ENCODE data around the gene TAS1R3. TPM values are rescaled to one million over a fixed set of nuclear protein-coding genes. Genes with fewer than 3 reads are reported as not detected.
A peak's percentile ranks its signal among the peaks of the same experiment; 100 is the strongest.

The TAS1R3 gene
- total RNA-seq, 4 donors from 2014 or later, result 0.21 to 1.2 (median 0.63) TPM

DNA sequence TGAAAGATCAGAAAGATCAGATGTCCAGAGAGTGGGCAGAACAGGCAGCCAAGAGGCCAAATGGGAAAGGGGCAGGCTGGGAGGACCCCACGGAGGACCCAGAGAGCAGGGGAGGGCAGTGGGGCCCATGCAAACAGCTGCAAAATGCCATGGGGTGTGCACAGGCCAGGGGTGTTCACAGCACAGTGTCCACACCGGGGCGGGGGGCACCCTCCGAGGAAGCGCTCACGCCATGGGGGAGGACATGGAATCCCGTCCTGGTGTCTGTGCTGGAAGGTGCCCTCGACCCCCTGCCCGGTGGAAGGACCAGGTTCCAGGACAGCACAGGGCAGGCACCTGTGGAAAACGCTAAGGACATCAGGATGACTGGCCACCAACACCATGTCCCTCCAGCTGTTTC lies 8.1 kb upstream of the TAS1R3 start:
- peaks cover 0 to 47% (median 14%) of the 10 kb centered on the region in 3 donors for H3K36me3 ChIP-seq
- no peak overlapping the region for H3K27ac ChIP-seq
- no peak for DNase-seq (ENCODE audit: low spot score in 2 of 2)
- H3K4me1 ChIP-seq, result peaks cover 0 to 80% (median 32%) of the 10 kb centered on the region in 4 donors
- H3K4me3 ChIP-seq, result no peak overlapping the region
- 78 to 80% methylated on average over 10 of the region's 10 CpGs for WGBS, 2 donors
- no peaks in the 10 kb centered on the region for H3K27me3 ChIP-seq
- no peak for TF ChIP-seq EP300 (IDR thresholded peaks at IDR 0.05)
- no peak for TF ChIP-seq POLR2A (IDR thresholded peaks at IDR 0.05)
- no peaks in the 10 kb centered on the region for H3K9me3 ChIP-seq

DNA sequence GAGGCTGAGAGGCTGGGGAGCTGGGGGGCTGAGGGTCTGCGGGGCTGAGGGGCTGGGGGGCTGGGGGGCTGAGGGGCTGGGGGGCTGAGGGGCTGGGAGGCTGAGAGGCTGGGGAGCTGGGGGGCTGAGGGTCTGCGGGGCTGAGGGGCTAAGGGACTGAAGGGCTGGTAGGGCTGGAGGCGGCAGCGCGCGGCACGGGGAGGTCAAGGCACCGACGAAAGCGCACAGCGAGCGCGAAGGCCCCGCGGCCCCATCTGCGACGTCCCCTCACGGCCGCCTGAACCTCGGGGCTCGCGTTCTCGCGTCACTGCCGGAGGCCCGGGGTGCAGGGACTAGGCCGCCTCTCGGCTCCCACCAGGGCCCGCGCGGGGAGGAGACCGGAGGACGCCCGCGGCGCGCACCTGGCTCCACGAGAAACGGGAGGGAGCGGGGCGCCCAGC lies 7.0 kb upstream of the TAS1R3 start:
- H3K27ac ChIP-seq, result peak overlapping the region; percentile 61 to 92 (median 88)
- 0 to 1% methylated on average over 16 to 25 of the region's 41 CpGs for WGBS, 2 donors
- no peak for DNase-seq (ENCODE audit: low spot score in 2 of 2)
- H3K27me3 ChIP-seq, result no peaks in the 10 kb centered on the region
- peaks cover 0 to 69% (median 29%) of the 10 kb centered on the region in 4 donors for H3K4me1 ChIP-seq
- H3K9me3 ChIP-seq, result no peaks in the 10 kb centered on the region
- TF ChIP-seq EP300 (IDR thresholded peaks at IDR 0.05) (no peak), POLR2A (IDR thresholded peaks at IDR 0.05) (no peak)
- TF ChIP-seq, protein P1, sequence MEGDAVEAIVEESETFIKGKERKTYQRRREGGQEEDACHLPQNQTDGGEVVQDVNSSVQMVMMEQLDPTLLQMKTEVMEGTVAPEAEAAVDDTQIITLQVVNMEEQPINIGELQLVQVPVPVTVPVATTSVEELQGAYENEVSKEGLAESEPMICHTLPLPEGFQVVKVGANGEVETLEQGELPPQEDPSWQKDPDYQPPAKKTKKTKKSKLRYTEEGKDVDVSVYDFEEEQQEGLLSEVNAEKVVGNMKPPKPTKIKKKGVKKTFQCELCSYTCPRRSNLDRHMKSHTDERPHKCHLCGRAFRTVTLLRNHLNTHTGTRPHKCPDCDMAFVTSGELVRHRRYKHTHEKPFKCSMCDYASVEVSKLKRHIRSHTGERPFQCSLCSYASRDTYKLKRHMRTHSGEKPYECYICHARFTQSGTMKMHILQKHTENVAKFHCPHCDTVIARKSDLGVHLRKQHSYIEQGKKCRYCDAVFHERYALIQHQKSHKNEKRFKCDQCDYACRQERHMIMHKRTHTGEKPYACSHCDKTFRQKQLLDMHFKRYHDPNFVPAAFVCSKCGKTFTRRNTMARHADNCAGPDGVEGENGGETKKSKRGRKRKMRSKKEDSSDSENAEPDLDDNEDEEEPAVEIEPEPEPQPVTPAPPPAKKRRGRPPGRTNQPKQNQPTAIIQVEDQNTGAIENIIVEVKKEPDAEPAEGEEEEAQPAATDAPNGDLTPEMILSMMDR (IDR thresholded peaks at IDR 0.05), result no peak
- peak overlapping the region; percentile 85 to 97 (median 90) for H3K4me3 ChIP-seq
- H3K36me3 ChIP-seq, result peaks cover 0 to 47% (median 11%) of the 10 kb centered on the region in 3 donors

DNA sequence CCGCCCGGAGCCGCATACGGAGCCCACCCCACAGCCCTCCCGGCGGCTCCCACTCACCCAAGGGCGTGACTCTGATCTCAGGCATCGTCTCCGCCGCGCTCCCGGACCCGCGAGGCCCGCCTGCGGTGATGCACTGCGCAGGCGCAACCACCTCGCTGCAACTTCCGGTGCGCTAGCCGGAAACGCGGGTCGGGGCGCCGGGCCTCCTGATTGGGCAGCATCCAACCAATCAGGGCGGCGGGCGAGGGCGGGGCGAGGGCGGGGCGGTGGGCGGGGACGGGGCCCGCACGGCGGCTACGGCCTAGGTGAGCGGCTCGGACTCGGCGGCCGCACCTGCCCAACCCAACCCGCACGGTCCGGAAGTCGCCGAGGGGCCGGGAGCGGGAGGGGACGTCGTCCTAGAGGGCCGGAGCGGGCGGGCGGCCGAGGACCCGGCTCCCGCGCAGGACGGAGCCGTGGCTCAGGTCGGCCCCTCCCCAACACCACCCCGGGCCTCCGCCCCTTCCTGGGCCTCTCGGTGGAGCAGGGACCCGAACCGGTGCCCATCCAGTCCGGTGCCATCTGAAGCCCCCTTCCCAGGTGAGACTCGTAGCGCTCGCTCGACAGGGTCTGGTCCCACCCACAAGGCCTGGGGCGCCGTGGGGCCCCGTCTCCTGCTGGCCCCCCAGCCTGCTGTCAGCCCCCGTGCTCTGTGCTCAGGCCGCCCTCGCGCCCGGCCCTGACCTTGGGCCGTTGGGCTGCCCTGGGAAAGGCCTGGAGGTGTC lies 6.4 kb upstream of the TAS1R3 start, which contains the start of the genes CPTP and INTS11:
Gene CPTP, plus strand, starts transcription at position 279 of the 764 bp plus-strand sequence. CDS start 2,109 bp downstream, outside the sequence.
Gene INTS11, minus strand, starts transcription at position 137 of the 764 bp plus-strand sequence. Its CDS starts 52 bp downstream, at position 85.
- DNase-seq (ENCODE audit: low spot score in 2 of 2), result peak; percentile 83 to 87
- WGBS, 2 donors, result 0% methylated on average over 15 of the region's 84 CpGs; no CpG with 5 or more reads in 1 of the 2 donors
- Histone ChIP-seq H3K27me3 (no peaks in the 10 kb centered on the region), H3K36me3 (peaks cover 0 to 46% (median 7%) of the 10 kb centered on the region in 3 donors), H3K27ac (peak within 1 kb of the TSS; percentile 61 to 92 (median 88)), H3K4me1 (peaks cover 0 to 66% (median 30%) of the 10 kb centered on the region in 4 donors), H3K4me3 (peak within 1 kb of the TSS; percentile 85 to 97 (median 90)), H3K9me3 (no peaks in the 10 kb centered on the region)
- peak; percentile 69 to 80 for TF ChIP-seq EP300 (IDR thresholded peaks at IDR 0.05)
- TF ChIP-seq, protein P1 (IDR thresholded peaks at IDR 0.05), result peak in 1 of 5 experiments; percentile 38
- peak; percentile 12 to 64 for TF ChIP-seq POLR2A (IDR thresholded peaks at IDR 0.05)

DNA sequence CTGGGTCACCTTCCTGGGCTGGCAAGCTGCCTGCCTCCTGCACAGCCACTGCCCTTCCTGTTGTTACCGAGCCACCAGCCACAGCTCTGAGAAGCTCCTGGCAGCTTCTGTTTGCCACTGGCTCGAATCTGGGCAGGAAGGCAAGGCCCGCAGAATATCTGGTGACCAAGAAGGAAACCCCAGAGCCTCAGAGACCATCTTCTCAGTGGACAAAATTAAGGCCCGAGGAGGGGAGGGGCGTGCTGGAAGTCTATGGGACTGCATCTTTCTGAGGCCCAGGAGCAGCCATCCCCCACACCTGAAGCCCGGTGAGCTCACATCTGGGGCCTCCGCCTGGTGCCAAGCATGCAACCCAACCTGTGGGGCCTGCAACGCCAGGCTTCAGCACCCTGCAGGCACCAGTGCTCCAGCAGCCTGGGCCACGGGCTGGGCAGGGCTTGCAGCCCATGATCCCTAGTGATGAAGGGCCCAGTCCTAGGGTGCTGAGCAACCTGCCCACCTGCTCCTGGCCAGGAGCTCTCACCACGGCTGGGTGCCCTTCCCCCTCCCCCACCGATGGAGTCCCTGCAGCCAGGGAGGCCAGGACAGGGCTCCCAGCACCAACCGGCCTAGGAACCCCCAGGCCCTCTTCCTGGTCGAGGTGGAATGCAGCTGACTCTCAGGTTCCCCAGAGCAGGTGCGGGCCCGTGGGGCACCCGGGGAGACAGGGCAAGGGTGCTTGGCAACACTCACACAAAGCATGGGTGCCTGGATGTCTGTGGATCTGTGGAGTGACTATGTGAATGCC lies 5.6 kb upstream of the TAS1R3 start:
- no peak for DNase-seq (ENCODE audit: low spot score in 2 of 2)

More for the DNA sequence above, 5.6 kb upstream of the TAS1R3 start:
- Histone ChIP-seq H3K4me3 (peak overlapping the region; percentile 85 to 97 (median 90)), H3K9me3 (no peaks in the 10 kb centered on the region), H3K27me3 (no peaks in the 10 kb centered on the region), H3K27ac (peak overlapping the region; percentile 61 to 92 (median 88)), H3K4me1 (peaks cover 0 to 66% (median 34%) of the 10 kb centered on the region in 4 donors), H3K36me3 (peaks cover 0 to 38% (median 7%) of the 10 kb centered on the region in 3 donors)
- 47 to 48% methylated on average over 9 to 10 of the region's 16 CpGs for WGBS, 2 donors
- TF ChIP-seq EP300 (IDR thresholded peaks at IDR 0.05) (no peak), POLR2A (IDR thresholded peaks at IDR 0.05) (no peak)
- TF ChIP-seq, protein P1 (IDR thresholded peaks at IDR 0.05), result no peak
